Endothelial cell of umbilical vein (primary cell): ENCODE results near the gene EIF1AD. TPM values are rescaled to one million over a fixed set of nuclear protein-coding genes. Genes with fewer than 3 reads are reported as not detected.

Experiments
- BruUV-seq: library from RNA; stranded (reverse); fragments of 400-500 nt; replicated peaks from 2 replicates; lab custom pipeline; 2021; lab: Mats Ljungman, UMichigan
- CTCF ChIA-PET: fragments of 300-600, 350-600 bp; sonication (Branson Sonifier 250); formaldehyde crosslinking; loops from one replicate; lab custom pipeline; 2021; ENCODE audit warnings: antibody characterized with exemption, inconsistent platforms; lab: Charles Lee
- POLR2A ChIA-PET: fragments of 300-600, 350-600 bp; sonication (Branson Sonifier 250); formaldehyde crosslinking; loops from one replicate; lab custom pipeline; 2021; ENCODE audit warnings: antibody characterized with exemption, inconsistent platforms; lab: Charles Lee
- DNase-seq: peaks from one replicate; pipeline ENCODE4 v3.0.0-alpha.2; 2011; ENCODE audit warnings: low read depth, low spot score
- FAIRE-seq: peaks from 2 replicates; lab custom pipeline; 2011; peaks lifted over from hg19 to GRCh38; lab: Jason Lieb, UNC
- H2AFZ ChIP-seq: 2 replicates; pipeline ENCODE4 v1.6.0; 2012; ENCODE audit warnings: low read depth, low read length, control low read depth, inconsistent platforms
- H3K27ac ChIP-seq: 2 replicates; pipeline ENCODE4 v1.5.1; 2011; ENCODE audit warnings: low read depth, mild to moderate bottlenecking, control low read depth, low read length, moderate library complexity; ENCODE audit not compliant: insufficient read depth
- H3K27me3 ChIP-seq, 2 experiments: 2 replicates each; pipeline versions ENCODE4 v1.6.0 to v1.6.1; 2011; ENCODE audit warnings: low read length in 2 of 2, mixed read lengths in 1 of 2; ENCODE audit not compliant: control insufficient read depth in 2 of 2, insufficient read depth in 2 of 2
- H3K36me3 ChIP-seq, 2 experiments: 2 replicates in 1 of 2; 3 replicates in 1 of 2; pipeline ENCODE4 v1.5.1; 2011; ENCODE audit warnings: low read length in 2 of 2, mild to moderate bottlenecking in 1 of 2, moderate library complexity in 1 of 2; ENCODE audit not compliant: control insufficient read depth in 2 of 2, insufficient read depth in 2 of 2; ENCODE audit errors: extremely low read depth in 1 of 2
- H3K4me1 ChIP-seq: 3 replicates; pipeline ENCODE4 v1.5.1; 2011; ENCODE audit warnings: mild to moderate bottlenecking, low read length; ENCODE audit not compliant: control insufficient read depth, insufficient read depth; ENCODE audit errors: extremely low read depth
- H3K4me2 ChIP-seq: 2 replicates; pipeline ENCODE4 v1.6.1; 2011; ENCODE audit warnings: low read length, control low read depth, mixed read lengths; ENCODE audit not compliant: insufficient read depth
- H3K4me3 ChIP-seq, 3 experiments: fragments of 200-600 bp in 1 of 3; sonication (generic), shearing (Covaris generic) in 1 of 3; replicated peaks in 1 of 3; 2 replicates each; pipeline ENCODE4 v1.5.1; 2011 to 2016; ENCODE audit warnings: control low read depth in 3 of 3, low read length in 3 of 3, mild to moderate bottlenecking in 2 of 3, inconsistent platforms in 1 of 3, low read depth in 1 of 3, moderate library complexity in 1 of 3; ENCODE audit not compliant: insufficient read depth in 1 of 3
- H3K79me2 ChIP-seq: 2 replicates; pipeline ENCODE4 v1.6.0; 2012; ENCODE audit warnings: low read length, inconsistent platforms; ENCODE audit not compliant: control insufficient read depth, insufficient read depth
- H3K9ac ChIP-seq: replicated peaks from 2 replicates; pipeline ENCODE3; 2011; ENCODE audit warnings: low read length, control low read depth; ENCODE audit not compliant: insufficient read depth; ENCODE audit errors: extremely low read depth
- H3K9me1 ChIP-seq: replicated peaks from 3 replicates; pipeline ENCODE4 v1.6.0; 2011; ENCODE audit warnings: mild to moderate bottlenecking, low read length; ENCODE audit not compliant: control insufficient read depth, insufficient read depth; ENCODE audit errors: extremely low read depth
- H3K9me3 ChIP-seq: replicated peaks from 2 replicates; pipeline ENCODE4 v1.5.1; 2012; ENCODE audit warnings: low read length, inconsistent platforms; ENCODE audit not compliant: control insufficient read depth, insufficient read depth
- H4K20me1 ChIP-seq: replicated peaks from 2 replicates; pipeline ENCODE3; 2011; ENCODE audit warnings: mild to moderate bottlenecking, low read length; ENCODE audit not compliant: control insufficient read depth, insufficient read depth; ENCODE audit errors: extremely low read depth
- CTCF ChIP-seq, 2 donors: IDR thresholded peaks; 1 replicate in 1 of 2; 2 replicates in 1 of 2; pipeline ENCODE4 v1.5.1; 2011; ENCODE audit warnings: low read length in 2 of 2, mild to moderate bottlenecking in 2 of 2, moderate library complexity in 2 of 2, control low read depth in 1 of 2, inconsistent platforms in 1 of 2, low read depth in 1 of 2; ENCODE audit not compliant: insufficient read depth in 1 of 2; ENCODE audit errors: extremely low read depth in 1 of 2
- JUN ChIP-seq: IDR thresholded peaks from 2 replicates; pipeline ENCODE4 v1.6.1; 2011; ENCODE audit warnings: borderline replicate concordance, low read depth; ENCODE audit not compliant: insufficient read length, insufficient read depth
- POLR2AphosphoS5 ChIP-seq: IDR thresholded peaks from 2 replicates; pipeline ENCODE4 v1.6.1; 2012; ENCODE audit warnings: low read depth, mild to moderate bottlenecking, control low read depth, low read length, moderate library complexity; ENCODE audit not compliant: insufficient read depth
- dilution Hi-C: fragments of 300-500 bp; cut with MboI; formaldehyde crosslinking; loops from one replicate; pipeline ENCODE4 v1.15.0; 2019; ENCODE audit warnings: low sequenced_read_pairs; ENCODE audit not compliant: extremely low pct_ligation_motif_present
- intact Hi-C: fragments of 100-400 bp; cut with micrococcal nuclease; formaldehyde crosslinking; loops from one replicate; pipeline ENCODE4 v1.10.0; 2022
- polyA plus RNA-seq, 4 experiments: library from polyadenylated mRNA; depleted of rRNA in 3 of 4; stranded (reverse) in 3 of 4; unstranded in 1 of 4; fragments of >200 nt; gene quantifications; 2 replicates each; pipeline versions ENCODE4 v1.2.1 to v1.2.3, GENCODE V29; 2011 to 2012; ENCODE audit warnings: missing spikeins in 1 of 4
- total RNA-seq: library from RNA; stranded (reverse); gene quantifications from 2 replicates; pipeline ENCODE4 v1.2.3, GENCODE V29; 2021

Gene EIF1AD
- total and polyA plus RNA-seq, 2 donors (not counting 3 experiments of a cell fraction or from before 2014, with no cell fraction given): 39.3 to 39.7 TPM

GRCh38 chr11:66006891-66007176, 4.9 kb upstream of the EIF1AD start:
- POLR2A ChIA-PET: no interaction called here

More at GRCh38 chr11:66006891-66007176, 4.9 kb upstream of the EIF1AD start:
- H4K20me1 ChIP-seq: no peaks in the 10 kb centered on the region
- no peak overlapping the region for H2AFZ ChIP-seq
- peaks cover 0 to 7% of the 10 kb centered on the region in 2 experiments for H3K36me3 ChIP-seq
- CTCF ChIA-PET: interaction anchor here (3.9 kb wide), 1 partner anchor 15 kb away, joined by 37 read pairs; no protein-coding TSS in a partner anchor
- FAIRE-seq (no peak), DNase-seq (no peak)
- H3K9ac ChIP-seq: no peak overlapping the region
- no peak overlapping the region for H3K27ac ChIP-seq
- dilution Hi-C loops (no loop called here), intact Hi-C loops (no loop called here)
- H3K27me3 ChIP-seq: peaks cover 2% of the 10 kb centered on the region in 2 experiments
- no peak overlapping the region for H3K4me3 ChIP-seq
- no TSS peak for BruUV-seq
- no peak for TF ChIP-seq JUN
- TF ChIP-seq CTCF (IDR thresholded peaks at IDR 0.05; ENCODE audit: extremely low read depth in 1 of 2, insufficient read depth in 1 of 2, low read depth in 1 of 2, low read length in 2 of 2): no peak
- no peak for TF ChIP-seq POLR2AphosphoS5
- H3K9me1 ChIP-seq: no peaks in the 10 kb centered on the region
- peaks cover 15% of the 10 kb centered on the region for H3K79me2 ChIP-seq
- peaks cover 6% of the 10 kb centered on the region for H3K4me1 ChIP-seq
- H3K9me3 ChIP-seq: no peaks in the 10 kb centered on the region
- no peak overlapping the region for H3K4me2 ChIP-seq
